K562 (cell line): ENCODE measurements around the gene TUBB4B. TPM values are rescaled to one million over a fixed set of nuclear protein-coding genes. Genes with fewer than 3 reads are reported as not detected.
A peak's percentile ranks its signal among the peaks of the same experiment; 100 is the strongest.

Source experiments
- AFF1 ChIP-seq, 2 experiments: fragments of 450-650 bp; IDR thresholded peaks; 2 replicates each; pipeline ENCODE4 v1.6.1; 2018; ENCODE audit warnings: mild to moderate bottlenecking in 2 of 2, low read depth in 1 of 2; ENCODE audit not compliant: partially characterized antibody in 2 of 2
- BRCA1 ChIP-seq, 2 experiments: fragments of 450-650 bp in 1 of 2; sonication (generic) in 1 of 2; formaldehyde crosslinking in 1 of 2; IDR thresholded peaks; 2 replicates each; pipeline versions ENCODE4 v1.5.0 to v1.6.1; 2017 to 2020; ENCODE audit warnings: mild to moderate bottlenecking in 1 of 2, missing genetic modification reagents in 1 of 2
- CHCHD3 ChIP-seq: fragments of 250-450 bp; sonication (Bioruptor Pico); IDR thresholded peaks from 2 replicates; pipeline ENCODE4 v2.1.2; 2022; ENCODE audit warnings: mild to moderate bottlenecking
- ETV1 ChIP-seq: fragments of 450-650 bp; conservative IDR thresholded peaks from 2 replicates; pipeline ENCODE4 v1.6.1; 2016; ENCODE audit warnings: missing genetic modification characterization, control low read depth, low read depth, missing compliant biosample characterization
- FOXP4 ChIP-seq: sonication (generic); formaldehyde crosslinking; IDR thresholded peaks from 2 replicates; pipeline ENCODE4 v1.8.0; 2022; ENCODE audit warnings: mild to moderate bottlenecking, missing genetic modification reagents, borderline replicate concordance
- HMGN3 ChIP-seq: IDR thresholded peaks from 2 replicates; pipeline ENCODE4 v1.6.1; 2011; ENCODE audit warnings: borderline replicate concordance, low read depth, mild to moderate bottlenecking, mixed read lengths, low read length; ENCODE audit not compliant: insufficient read length; ENCODE audit errors: extremely low read depth
- MAZ ChIP-seq, 2 experiments: fragments of 450-650 bp in 1 of 2; sonication (generic) in 1 of 2; formaldehyde crosslinking; IDR thresholded peaks in 1 of 2; conservative IDR thresholded peaks in 1 of 2; 2 replicates each; pipeline versions ENCODE4 v1.4.0 to v1.5.0; 2020; ENCODE audit warnings: mild to moderate bottlenecking in 1 of 2, missing genetic modification reagents in 1 of 2
- NFE2L1 ChIP-seq: fragments of 450-650 bp; IDR thresholded peaks from 2 replicates; pipeline ENCODE4 v1.6.1; 2016; ENCODE audit warnings: missing genetic modification characterization, low read depth, mild to moderate bottlenecking, missing compliant biosample characterization, moderate library complexity, borderline replicate concordance
- PHTF2 ChIP-seq: fragments of 250-450 bp; sonication (Bioruptor Pico); IDR thresholded peaks from 2 replicates; pipeline ENCODE4 v1.5.0; 2021; ENCODE audit warnings: mild to moderate bottlenecking
- PRDM10 ChIP-seq: fragments of 450-650 bp; IDR thresholded peaks from 2 replicates; pipeline ENCODE4 v1.6.1; 2018; ENCODE audit not compliant: partially characterized antibody
- PTBP1 ChIP-seq: fragments of 200-400 bp; formaldehyde crosslinking; IDR thresholded peaks from 2 replicates; pipeline ENCODE4 v1.6.1; 2017; ENCODE audit warnings: low read depth, low read length
- SAFB ChIP-seq: fragments of 200-400 bp; formaldehyde crosslinking; IDR thresholded peaks from 2 replicates; pipeline ENCODE4 v1.6.1; 2017; ENCODE audit warnings: low read depth, low read length, borderline replicate concordance
- SAP30 ChIP-seq: fragments of 200-600 bp; sonication (generic); IDR thresholded peaks from 2 replicates; pipeline ENCODE4 v1.6.1; 2012; ENCODE audit warnings: borderline replicate concordance, low read depth, mild to moderate bottlenecking, moderate library complexity, low read length, control low read depth, inconsistent platforms; ENCODE audit not compliant: insufficient read depth, poor library complexity, severe bottlenecking
- SMARCA4 ChIP-seq: fragments of 450-650 bp; IDR thresholded peaks from 2 replicates; pipeline ENCODE4 v1.6.1; 2016
- TCFL5 ChIP-seq: fragments of 250-450 bp; sonication (Bioruptor Pico); conservative IDR thresholded peaks from 2 replicates; pipeline ENCODE4 v1.6.1; 2021; ENCODE audit warnings: mild to moderate bottlenecking, moderate library complexity, matching md5 sums
- ZEB2 ChIP-seq: fragments of 450-650 bp; IDR thresholded peaks from 2 replicates; pipeline ENCODE4 v1.6.1; 2016
- polyA plus RNA-seq, 8 experiments: library from polyadenylated mRNA; depleted of rRNA in 4 of 8; stranded (reverse) in 5 of 8; unstranded in 3 of 8; fragments of >200 nt; fragmentation: Nextera tagmentation in 2 of 8; fragmentation: Illumina TruSeq in 1 of 8; extraction: Ambion mirVana in 2 of 8; extraction: Trizol in 1 of 8; gene quantifications; 2 replicates each; pipeline versions ENCODE4 v1.2.1 to v1.2.3, GENCODE V29; 2011 to 2014; ENCODE audit warnings: inconsistent platforms in 1 of 8, missing spikeins in 1 of 8
- total RNA-seq, 7 experiments: library from RNA; depleted of rRNA in 6 of 7; stranded (reverse); fragments of >200 nt in 6 of 7; fragmentation: Illumina TruSeq in 2 of 7; extraction: Trizol in 2 of 7; gene quantifications; 2 replicates each; pipeline versions ENCODE4 v1.2.1 to v1.2.3, GENCODE V29; 2011 to 2021; ENCODE audit warnings: low replicate concordance in 1 of 7

The TUBB4B gene
- total and polyA plus RNA-seq, 9 of the 15 experiments (the other 6 are each of a cell fraction or from before 2014, with no cell fraction given): 24.1 to 443 (median 268) TPM

- peak; percentile 52 for TF ChIP-seq PRDM10
- TF ChIP-seq AFF1 (IDR thresholded peaks at IDR 0.05; ENCODE audit: low read depth in 1 of 2, partially characterized antibody in 2 of 2): peak in 1 of 2 experiments; percentile 68
- peak; percentile 70; the same call in 1 of the 2 replicates for TF ChIP-seq SAFB
- TF ChIP-seq TCFL5: no peak
- TF ChIP-seq FOXP4 (CRISPR knock-in tag): no peak
- peak; percentile 88 for TF ChIP-seq ETV1 (tag)
- TF ChIP-seq SAP30: no peak
- TF ChIP-seq ZEB2: peak; percentile 45; the same call in 1 of the 2 replicates
- TF ChIP-seq MAZ (CRISPR knock-in tag; conservative IDR thresholded peaks at IDR 0.05 in 1 of 2, IDR thresholded peaks at IDR 0.05 in 1 of 2): peak; percentile 97 to 99
- no peak for TF ChIP-seq PHTF2 (CRISPR knock-in tag)
- TF ChIP-seq PTBP1: 0 out of 2 replicates have a peak, but pooled peaks have one; percentile 33
- TF ChIP-seq HMGN3: peak; percentile 88
- TF ChIP-seq BRCA1 (IDR thresholded peaks at IDR 0.05): no peak
- TF ChIP-seq BRCA1 (CRISPR knock-in tag; IDR thresholded peaks at IDR 0.05): no peak
- no peak for TF ChIP-seq CHCHD3
- no peak for TF ChIP-seq NFE2L1 (tag)
- peak; percentile 48 for TF ChIP-seq SMARCA4
Measured at GRCh38 chr9:137236238-137236935, 4.7 kb upstream of the TUBB4B start (continued).
